Left ventricle myocardium superior (tissue), 1 donor: ENCODE results near the gene IMPDH1. TPM values are rescaled to one million over a fixed set of nuclear protein-coding genes. Genes with fewer than 3 reads are reported as not detected.

ENCODE experiments used
- ATAC-seq: fragments of 200-7000 bp; cut with Tn5 transposase; one replicate; pipeline ENCODE4 v1.9.1; 2020; ENCODE audit warnings: mild to moderate bottlenecking, moderate library complexity
- DNase-seq: peaks from one replicate; pipeline ENCODE4 v3.0.0-alpha.2; 2020
- intact Hi-C: fragments of 100-400 bp; cut with micrococcal nuclease; formaldehyde crosslinking; loops from one replicate; pipeline ENCODE4 v1.11.0; 2022
- total RNA-seq: library from RNA; stranded (reverse); fragmentation: NEBNext Ultra II Directional; extraction: Animal tissue kit (Norgen Biotek cat#: 25700); gene quantifications from one replicate; pipeline ENCODE4 v1.2.1, GENCODE V29; 2021
- donor health status: DM: no; HTN: yes; CAD: no; lungs with severe emphysema.

The IMPDH1 gene
- total RNA-seq, 1 donor from 2014 or later: 20.7 TPM

GRCh38 chr7:128392446-128393327, 17.1 kb downstream of the IMPDH1 start:
- DNase-seq: no peak
- intact Hi-C loops: no loop called here
- no peak for ATAC-seq

DNA sequence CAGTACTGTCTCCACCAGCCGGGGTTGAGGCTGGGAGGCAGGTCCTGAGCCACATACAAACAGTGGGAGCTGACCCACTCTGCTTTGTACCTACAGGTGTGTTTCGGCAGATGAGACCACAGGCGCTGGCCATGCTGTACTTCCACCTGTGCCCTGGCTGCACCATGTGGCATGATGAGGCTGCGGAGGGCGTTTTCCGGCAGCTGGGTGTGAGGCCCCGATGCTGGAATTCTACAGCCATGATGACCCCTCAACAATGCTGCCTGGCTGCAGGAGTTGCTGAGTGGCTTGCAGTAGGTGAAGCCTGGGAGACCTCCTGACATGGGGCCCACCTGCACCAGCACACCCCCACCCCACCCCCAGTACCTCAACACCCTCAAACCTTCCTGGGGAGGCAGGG, 18.0 kb downstream of the IMPDH1 start:
- ATAC-seq (no peak), DNase-seq (no peak)
- intact Hi-C loops: no loop called here

DNA sequence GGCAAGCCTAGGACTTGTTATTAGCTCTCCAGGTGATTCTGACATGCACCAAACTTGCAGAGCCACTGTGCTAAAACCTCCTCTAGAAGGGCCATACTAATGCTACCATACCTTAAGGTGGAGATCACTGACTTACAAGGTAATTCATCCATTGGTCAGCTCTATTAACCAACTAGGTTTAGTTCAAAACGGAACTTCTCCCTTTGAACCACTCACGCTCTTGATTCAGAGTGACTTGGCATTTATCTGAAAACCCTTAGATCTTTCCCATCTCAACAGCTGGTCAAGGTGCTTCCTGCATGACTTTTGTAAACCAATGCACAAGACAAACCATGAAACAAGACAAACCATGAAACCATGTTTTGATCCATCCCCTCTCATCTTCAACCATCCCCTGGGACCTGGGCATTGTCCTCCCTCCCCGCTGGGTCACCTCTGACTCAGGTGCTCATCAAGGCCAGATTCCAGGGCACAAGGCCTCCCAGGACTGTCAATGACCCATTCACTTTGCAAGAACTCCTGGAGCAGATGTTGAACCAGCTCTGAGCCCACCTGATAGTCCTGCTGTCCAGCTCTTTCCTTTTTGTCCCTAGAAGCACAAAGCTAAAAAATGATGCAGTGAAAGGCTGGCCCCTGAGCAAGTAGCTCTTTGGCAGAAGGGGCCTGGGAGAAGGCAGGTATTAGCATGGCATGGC, 18.8 kb downstream of the IMPDH1 start:
- ATAC-seq: no peak
- intact Hi-C loops: no loop called here
- DNase-seq: no peak

DNA sequence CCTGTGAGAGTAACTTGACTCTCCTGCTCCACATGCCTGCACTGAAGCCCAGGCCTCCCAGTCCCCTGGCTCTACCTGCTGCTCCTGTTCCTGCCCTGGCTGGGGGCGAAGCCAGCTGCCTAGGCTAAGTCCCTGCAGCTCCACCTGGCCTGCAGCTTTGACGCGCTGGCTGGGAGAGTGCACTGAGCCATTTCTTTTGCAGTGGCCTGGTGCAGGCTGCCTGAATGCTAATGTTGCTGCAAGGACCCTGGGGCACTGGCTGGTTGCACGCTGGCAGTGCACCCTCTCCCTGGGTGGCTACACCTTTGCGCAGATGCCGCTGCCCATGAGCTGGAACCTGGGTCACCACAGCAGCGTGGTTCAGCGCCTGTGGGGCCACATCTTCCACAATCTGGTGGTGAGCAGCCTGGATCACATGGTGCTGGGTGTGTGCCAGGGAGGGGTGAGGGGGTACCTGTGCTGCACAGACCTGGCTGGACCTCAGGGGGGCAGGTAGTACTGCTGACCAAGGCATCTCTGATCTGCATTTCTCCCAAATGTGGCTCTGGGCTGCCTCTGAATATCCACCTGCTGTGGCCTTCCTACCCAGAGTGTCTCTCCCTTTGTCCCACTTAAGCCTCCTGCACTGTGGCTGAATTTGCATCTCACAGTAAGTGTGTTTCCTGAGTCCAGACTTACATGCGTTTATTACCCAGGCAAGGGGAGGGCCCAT, 20.0 kb downstream of the IMPDH1 start:
- ATAC-seq (no peak), DNase-seq (no peak)
- intact Hi-C loops: no loop called here

GRCh38 chr7:128389085-128389617, 20.6 kb downstream of the IMPDH1 start:
- ATAC-seq (no peak), DNase-seq (no peak)
- intact Hi-C loops: no loop called here

- DNase-seq (no peak), ATAC-seq (no peak)
- intact Hi-C loops: no loop called here
Observed at GRCh38 chr7:128388145-128388485, 21.7 kb downstream of the IMPDH1 start.

DNA sequence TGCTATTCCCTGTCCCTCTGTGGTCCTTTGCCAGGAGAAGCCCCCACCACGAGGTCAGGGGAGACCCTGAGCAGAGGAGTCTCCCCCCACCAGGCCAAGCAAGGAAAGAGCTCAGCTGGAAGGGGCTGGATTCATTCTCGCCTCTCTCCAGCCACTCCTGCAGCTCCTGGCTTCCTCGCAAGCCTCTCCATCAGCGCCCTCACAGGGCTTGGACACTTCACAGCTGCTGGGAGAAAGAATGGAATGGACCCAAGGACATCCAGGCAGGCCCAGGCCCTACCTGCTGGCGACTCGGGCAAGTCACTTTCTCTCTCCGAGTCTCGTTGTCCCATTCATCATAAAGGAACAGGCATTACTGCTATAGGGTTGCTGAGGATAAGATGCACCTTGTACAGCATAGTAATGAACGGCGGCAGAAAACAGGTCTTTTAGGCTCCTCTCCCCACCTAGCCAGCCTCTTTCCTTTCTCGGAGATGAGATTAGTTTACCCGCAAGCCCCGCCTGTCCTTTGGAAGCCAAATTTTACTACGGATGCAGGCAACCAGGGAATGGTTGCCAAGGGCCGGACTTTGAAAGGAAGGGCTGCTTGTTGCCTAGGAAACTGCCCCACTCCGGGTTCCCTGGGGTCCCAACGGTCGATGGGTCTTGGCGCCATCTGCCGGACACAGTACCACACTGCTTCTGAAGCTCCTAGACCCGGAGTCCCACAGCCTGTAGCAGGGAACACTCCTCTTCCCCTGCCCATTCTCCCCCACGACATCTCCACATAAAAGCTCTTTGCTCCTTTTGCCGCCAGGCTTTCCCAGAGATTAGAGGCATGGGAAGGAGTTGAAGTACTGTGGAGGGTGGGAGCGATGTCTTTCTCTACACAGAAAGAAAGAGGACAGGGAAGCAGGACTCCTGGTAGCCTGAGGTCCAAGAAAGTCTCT, 22.3 kb downstream of the IMPDH1 start:
- ATAC-seq (peak; percentile 92), DNase-seq (peak; percentile 88)
- intact Hi-C loops: no loop called here

- intact Hi-C loops: no loop called here
- ATAC-seq: no peak
Observed at GRCh38 chr7:128385988-128386925, 23.5 kb downstream of the IMPDH1 start.

GRCh38 chr7:128384726-128385125, 25.1 kb downstream of the IMPDH1 start:
- ATAC-seq (no peak), DNase-seq (no peak)
- intact Hi-C loops: no loop called here

More at GRCh38 chr7:128385988-128386925, 23.5 kb downstream of the IMPDH1 start:
- no peak for DNase-seq

- ATAC-seq: peak; percentile 44
- intact Hi-C loops: no loop called here
Observed at GRCh38 chr7:128383776-128384175, 26.0 kb downstream of the IMPDH1 start.

GRCh38 chr7:128381161-128381821, 28.5 kb downstream of the IMPDH1 start:
- DNase-seq (peak; percentile 45), ATAC-seq (peak; percentile 72)
- intact Hi-C loops: no loop called here

More at GRCh38 chr7:128383776-128384175, 26.0 kb downstream of the IMPDH1 start:
- DNase-seq: no peak

- DNase-seq: no peak
- intact Hi-C loops: no loop called here
- ATAC-seq: no peak
Observed at GRCh38 chr7:128380483-128381106, 29.2 kb downstream of the IMPDH1 start.

GRCh38 chr7:128379900-128380479, 29.8 kb downstream of the IMPDH1 start:
- intact Hi-C loops: no loop called here
- DNase-seq (no peak), ATAC-seq (no peak)

GRCh38 chr7:128378637-128379036, 31.1 kb downstream of the IMPDH1 start:
- intact Hi-C loops: no loop called here
- ATAC-seq (no peak), DNase-seq (no peak)

- ATAC-seq: no peak
- no peak for DNase-seq
- intact Hi-C loops: no loop called here
Observed at GRCh38 chr7:128376077-128376476, 33.7 kb downstream of the IMPDH1 start.

- intact Hi-C loops: no loop called here
- ATAC-seq (no peak), DNase-seq (no peak)
Observed at GRCh38 chr7:128374041-128374440, 35.7 kb downstream of the IMPDH1 start.
